Cortex of kidney (tissue), 1 donor: Measurements from ENCODE around the gene PITRM1.

ENCODE experiments used
- DNase-seq: peaks from one replicate; lab custom pipeline; 2025; lab: John Stamatoyannopoulos, UW

PITRM1 gene

GRCh38 chr10:3166496-3167290 lies 5.9 kb downstream of the PITRM1 start:
- DNase-seq = no peak

DNA sequence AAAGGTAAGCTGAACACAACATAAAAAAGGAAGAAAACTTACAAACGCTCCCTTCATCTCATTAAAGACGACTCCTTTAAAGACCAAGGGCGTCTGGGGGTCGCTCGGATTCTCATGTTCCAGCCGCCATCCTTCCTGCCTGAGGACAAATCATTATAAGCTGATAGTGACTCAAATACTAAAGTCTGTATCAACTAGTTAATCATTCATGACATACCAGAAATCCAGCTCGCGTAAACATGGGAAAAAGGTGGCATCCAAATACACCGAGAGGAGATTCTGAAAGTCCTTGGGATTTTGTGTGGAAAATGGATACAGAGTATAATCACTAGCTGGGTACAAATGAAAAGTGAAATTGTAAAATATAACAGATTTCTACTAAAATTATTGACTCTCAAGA lies 7.4 kb downstream of the PITRM1 start:
- DNase-seq = no peak

DNA sequence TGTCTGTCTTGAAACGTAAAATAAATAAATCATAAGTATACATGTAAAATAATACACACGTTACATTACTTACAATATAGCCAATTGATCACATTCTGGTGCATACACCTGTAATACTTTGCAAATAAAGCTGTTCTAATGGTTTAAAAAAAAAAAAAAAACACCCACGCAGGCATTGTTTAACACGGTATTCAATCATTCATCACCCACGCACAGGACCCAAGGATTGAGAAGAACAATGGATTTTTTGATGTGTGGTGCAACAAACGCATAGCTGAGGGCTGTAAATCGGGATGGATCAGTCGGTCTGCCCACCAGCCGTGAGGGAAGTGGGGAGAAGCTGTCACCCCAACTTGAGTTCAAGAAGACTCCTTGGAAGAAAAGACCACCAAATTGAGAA lies 8.7 kb downstream of the PITRM1 start:
- no peak for DNase-seq

DNA sequence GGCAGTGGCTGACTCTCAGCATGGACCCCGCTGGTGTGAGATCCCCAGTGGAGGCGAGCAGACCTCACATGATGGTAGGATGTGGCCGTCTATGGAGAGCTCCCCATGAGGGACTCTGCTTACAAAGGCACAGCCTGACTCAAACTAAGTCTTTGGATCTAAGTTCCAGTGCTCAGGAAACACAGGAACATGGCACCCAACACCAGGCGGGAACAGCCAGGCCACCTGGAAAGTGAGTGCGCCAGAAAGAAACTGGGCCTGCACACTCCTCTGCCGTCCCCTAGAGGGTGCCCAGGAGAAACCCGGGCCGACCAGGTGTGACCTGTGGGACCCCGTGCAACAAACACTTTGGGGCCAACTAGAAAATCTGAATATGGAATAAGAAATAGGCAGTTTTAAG lies 10.0 kb downstream of the PITRM1 start:
- no peak for DNase-seq

GRCh38 chr10:3159152-3159551 lies 13.4 kb downstream of the PITRM1 start:
- no peak for DNase-seq

DNA sequence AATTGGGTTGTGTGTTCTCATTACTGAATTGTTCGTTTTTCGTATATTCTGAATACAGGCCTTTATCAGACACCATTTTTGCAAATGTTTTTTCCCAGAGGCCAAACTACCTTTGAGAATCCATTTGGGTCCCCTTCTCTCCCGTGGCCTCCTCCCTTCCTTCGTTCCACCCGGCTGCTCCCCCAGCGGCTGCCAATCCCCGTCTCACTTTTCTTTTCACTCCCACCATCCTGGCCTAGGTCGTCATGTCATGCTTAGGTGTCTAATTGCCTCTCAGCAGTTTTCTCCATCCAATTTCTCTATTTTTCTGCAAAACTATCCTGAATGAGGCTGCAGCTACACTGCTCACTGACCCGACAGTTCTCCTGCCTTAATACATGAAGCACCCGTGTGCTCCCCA lies 17.9 kb downstream of the PITRM1 start:
- DNase-seq = no peak

- no peak for DNase-seq
Observed at GRCh38 chr10:3152566-3152935, 20.0 kb downstream of the PITRM1 start.

DNA sequence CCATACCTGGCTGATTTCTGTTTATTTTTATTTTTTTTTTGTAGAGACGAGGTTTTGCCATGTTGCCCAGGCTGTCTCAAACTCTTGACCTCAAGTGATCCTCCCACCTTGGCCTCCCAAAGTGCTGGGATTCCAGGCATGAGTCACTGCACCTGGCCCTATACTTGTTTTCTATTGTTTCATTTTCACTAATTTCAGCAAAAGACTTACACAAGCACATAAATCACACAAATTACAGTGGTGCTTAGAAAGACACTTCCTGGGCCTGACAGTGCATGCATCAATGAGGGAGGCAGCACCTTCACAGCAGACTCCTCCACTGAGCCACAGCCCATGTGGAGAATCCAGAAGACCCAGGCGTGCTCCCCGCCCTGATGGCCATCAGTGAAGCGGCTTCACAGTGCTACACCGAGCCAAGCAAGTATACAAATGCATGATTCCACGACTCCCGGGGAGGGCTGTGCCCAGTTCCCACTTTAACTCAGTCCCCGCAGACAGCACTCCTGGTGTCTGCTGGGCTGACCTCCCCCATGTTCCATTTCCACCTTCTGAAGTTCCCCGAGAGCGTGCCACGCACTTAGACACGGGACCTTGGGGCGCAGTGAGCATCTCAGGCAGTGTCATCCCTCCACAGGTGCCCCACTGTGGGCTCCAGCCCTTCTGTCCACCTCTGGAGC lies 20.6 kb downstream of the PITRM1 start:
- no peak for DNase-seq

DNA sequence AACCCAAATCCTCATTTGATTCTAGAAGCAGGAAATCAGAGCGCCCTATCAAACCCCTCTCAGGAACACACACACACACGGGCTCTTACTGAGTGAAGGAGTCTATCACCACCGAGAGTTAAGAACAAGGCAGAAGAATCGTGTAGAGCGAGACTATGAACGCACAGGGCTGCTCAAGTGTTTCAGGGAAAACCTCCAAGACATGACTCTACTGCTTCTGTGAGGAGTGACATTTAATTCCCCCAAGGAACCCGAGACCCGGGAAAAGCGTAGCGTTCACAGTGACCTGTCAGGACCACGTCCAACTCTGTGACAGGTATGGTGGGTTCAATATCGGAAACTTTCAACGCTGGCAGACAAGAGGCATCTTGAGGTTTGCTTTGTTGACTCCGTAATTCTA lies 21.6 kb downstream of the PITRM1 start:
- DNase-seq = no peak

GRCh38 chr10:3150366-3150765 lies 22.2 kb downstream of the PITRM1 start:
- DNase-seq = no peak

DNA sequence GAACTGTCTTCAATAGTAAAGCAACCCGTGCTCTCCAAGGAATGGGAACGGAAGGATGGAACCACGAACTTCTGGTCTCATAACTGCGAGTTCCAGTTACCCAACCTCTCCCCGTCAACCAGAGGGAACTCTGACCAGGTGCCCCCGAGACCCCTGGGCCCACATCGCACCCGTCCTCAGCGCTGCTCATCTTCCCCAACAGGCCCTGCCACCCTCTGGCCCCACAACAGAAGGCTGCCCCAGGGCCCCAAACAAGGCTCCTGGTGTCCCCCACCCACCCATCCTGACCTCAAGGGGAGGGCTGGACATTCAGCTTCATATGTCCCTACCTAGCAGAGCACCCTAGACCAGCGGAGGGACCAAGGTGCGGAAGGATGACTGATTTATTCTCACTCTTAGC lies 22.7 kb downstream of the PITRM1 start:
- no peak for DNase-seq

GRCh38 chr10:3148994-3149393 lies 23.6 kb downstream of the PITRM1 start:
- DNase-seq = no peak

DNA sequence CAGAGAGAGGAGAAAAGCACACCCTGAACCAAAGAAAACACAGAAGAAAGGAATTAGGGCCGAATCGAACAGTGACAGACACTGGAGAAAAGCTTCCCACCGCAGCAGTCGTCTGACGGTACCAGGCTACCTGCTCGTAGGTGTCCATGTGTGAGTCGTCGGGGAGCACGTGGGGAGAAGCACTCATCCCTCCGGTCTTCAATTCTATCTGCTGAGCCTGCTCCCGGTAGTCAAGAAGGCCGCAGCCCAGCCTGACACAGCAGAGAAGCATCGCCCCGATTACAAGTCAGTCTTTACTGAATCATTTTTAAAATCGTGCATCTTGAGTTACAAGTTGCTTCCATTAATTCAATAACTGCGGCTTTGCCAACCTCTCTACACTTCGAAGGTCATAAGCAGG lies 24.5 kb downstream of the PITRM1 start:
- no peak for DNase-seq

DNA sequence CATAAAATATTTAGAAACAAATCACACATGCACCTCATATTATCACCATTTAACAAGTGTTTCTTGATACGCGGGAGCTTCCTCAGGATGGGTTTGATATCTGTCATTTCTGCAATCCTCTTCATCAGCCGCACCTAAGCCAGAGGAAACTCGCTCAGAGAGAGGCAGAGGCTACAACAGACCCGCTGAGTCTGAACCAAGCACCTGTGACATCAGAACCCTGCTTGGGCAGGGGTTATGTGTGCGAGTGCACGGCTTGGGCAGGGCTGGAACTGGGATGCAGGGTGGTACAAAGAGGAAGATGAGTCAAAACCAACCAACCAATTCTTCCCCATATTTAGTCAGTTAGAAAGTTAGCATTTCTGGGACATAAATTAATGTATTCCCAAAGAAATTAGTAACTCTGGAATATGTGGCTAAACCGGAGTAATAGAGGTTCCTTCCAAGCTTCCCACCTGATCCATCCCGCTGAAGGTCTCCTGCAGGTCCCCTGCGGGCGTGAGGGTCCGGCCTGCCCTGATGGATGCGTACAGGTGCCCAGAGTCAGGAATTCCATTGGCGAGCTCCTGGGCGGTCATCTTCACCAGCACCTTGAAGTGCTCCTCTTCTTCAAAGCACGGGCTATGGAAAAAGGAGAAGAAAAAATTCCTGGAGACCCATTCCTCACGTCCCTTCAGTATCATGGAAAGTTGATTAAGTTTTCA lies 25.3 kb downstream of the PITRM1 start:
- no peak for DNase-seq

DNA sequence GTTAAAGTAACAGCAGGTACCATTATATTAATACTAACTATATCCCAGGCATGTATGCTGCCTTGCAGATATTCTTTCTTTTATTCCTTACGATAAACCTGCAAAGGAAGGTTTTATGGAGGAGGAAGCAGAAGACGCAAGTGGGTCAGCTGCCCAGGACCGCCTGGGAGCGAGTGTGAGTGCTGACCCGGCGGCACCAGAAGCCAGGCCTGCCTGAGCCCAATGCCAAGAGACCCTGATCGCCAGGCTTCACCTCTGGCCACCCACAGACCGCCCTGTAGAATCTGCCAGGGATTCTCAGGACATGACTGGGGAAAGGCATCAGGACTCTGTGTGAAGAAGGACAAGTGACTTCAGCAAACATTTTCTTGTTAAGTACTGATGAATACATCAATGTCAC lies 26.3 kb downstream of the PITRM1 start:
- no peak for DNase-seq

DNA sequence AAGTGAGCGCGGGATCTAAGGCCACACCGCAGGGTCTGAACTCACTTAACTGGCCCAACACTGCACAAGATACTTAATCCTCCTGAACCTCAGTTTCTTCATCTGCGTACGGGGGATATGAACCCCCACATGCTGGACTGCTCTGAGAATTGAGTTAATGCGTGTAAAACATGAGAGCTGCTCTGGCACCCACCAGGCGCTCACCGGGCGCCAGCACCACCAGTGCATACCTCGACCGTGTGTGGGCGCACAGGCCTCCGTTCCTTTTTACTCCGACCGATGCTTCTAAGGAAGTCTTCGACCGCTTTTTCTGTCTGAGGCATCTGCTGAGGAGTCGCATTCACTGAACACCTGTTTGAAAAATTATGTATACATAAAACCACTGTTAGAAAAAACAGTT lies 27.2 kb downstream of the PITRM1 start:
- no peak for DNase-seq

GRCh38 chr10:3143791-3144434 lies 28.7 kb downstream of the PITRM1 start:
- no peak for DNase-seq

- DNase-seq = no peak
Observed at GRCh38 chr10:3143366-3143765, 29.2 kb downstream of the PITRM1 start.

GRCh38 chr10:3142146-3142875 lies 30.3 kb downstream of the PITRM1 start:
- DNase-seq = no peak

GRCh38 chr10:3141351-3142005 lies 31.1 kb downstream of the PITRM1 start:
- DNase-seq = no peak

DNA sequence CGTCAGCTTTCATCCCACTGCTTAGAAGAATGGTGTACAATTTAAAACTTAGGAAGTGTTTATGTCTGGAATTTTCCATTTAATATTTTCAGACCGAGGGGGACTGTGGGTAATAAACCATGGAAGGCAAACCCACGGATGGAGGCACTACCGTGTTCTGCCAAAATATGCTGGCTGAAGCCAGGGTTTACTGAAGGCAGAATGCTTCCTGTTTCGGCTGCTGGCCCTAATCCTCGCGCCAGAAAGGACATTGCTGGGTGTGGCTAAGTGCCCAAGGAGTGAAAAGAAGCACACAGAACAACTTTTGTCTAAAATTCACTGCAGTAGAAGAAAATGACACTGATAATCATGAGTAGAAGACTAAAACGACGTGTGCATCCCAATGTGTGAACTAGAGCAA lies 32.3 kb downstream of the PITRM1 start:
- DNase-seq = no peak
